GDM1 (cell line): ENCODE data around the gene VWA3B.
"Not testable (repeated sequence)": the region's sequence is repeated elsewhere in the genome, so short reads cannot be mapped to it uniquely, and the experiment has no call there.

Experiments
- DNase-seq: peaks from one replicate; lab custom pipeline; 2025; lab: John Stamatoyannopoulos, UW

Gene VWA3B

DNA sequence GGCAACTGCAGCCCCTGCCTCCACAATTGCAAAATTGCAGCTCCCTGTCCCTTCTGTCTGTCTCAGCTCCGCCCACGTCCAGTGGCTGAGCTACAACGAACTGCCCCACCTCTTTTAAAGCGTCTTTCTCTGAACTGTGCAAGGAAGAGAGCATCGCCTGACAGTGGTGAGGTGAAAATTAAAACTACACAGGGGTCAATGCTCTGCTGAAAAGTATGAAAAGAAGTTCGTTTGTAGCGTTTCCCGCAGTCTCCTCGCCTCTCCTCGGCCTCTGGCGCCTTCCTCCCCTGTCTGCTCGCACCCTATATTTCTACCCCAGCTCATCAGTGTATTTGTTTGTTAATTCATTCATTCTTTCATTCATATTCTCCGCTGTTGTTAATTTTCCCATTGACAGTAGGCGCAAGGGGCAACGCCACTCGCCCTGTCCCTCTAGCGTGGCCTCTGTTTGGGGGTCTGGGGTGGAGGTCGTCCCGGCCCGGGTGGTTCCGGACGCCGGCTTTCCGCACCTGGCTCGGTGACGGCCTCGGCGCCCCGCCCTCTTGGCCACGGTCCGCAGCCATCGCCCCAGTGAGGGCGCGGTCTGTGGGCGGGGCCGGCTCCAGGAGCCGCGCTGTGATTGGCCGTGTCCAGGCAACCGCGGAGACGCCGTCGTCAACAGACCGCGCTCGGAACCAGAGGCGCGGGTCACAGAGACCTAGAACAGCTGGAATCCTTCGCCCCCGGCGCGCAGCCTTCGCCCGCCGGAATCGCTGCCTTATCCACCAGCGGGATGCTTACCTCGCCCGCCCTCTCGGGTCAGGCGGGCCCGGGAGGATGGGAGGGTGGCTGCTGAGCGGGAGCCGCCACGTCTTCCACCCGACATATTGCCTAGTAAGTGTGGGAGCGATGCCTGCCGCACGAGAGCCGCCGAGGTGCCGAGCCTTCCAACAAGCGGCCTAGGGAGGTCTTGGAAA, at the start of gene VWA3B:
VWA3B (plus strand) TSS at position 677 of the 956 bp plus-strand sequence. CDS start 5,926 bp downstream, outside the sequence.
- DNase-seq, result no peak

DNA sequence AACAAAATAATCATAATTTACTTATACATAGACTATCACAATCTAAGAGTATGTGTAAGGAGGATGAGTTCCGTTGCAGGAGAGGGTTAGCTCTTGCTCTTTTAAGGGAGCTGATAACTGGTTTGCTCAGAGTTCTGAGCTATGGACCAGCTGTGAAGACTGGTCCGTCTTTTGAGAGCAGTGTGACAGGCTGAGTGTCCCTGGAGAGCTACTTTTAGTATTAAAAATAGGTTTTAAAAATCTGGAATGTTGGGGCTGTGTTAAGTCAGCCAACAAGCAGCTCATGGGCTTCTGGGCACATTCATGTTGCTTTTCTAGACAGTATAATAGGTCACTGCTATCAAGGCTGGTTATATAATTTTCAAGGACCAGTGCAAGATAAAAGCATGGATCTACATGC, 49.8 kb upstream of the VWA3B start:
- no peak for DNase-seq

DNA sequence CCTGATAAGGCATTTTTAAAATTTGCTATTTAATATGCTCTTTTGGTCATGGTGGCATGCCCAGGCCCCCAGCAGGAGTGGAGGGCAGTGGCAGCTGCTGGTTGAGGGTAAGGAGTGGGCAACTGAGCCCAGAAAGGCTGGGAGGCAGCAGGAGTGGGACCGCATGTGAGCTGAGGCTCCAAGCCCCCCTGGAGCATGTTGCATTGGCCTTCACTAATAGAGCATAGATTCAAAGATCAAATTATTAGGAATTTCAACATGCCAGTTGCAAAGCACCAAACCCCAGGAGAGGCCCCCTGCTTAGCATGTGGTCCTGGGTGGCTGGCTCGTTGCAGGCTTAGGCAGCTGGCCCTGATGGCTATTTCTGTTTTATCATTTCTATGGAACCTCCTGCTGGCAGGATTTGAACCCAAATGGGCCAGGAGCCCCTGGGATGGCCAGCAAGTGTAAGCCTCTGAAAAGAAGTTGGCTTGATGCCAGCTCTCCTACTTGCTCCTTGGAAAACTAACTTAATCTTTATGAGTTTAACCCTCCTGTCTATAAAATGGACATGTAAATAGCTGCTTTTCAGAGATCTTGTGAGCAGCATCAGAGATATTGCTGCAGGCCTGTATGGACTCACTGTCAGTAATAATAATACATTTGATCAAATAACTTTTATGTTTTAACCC, 49.2 kb upstream of the VWA3B start:
- DNase-seq, result no peak

GRCh38 chr2:98039085-98039756, 47.7 kb upstream of the VWA3B start:
- no peak for DNase-seq

GRCh38 chr2:98040331-98040939, 46.5 kb upstream of the VWA3B start:
- no peak for DNase-seq

- no peak for DNase-seq
Observed at GRCh38 chr2:98043101-98043500, 43.9 kb upstream of the VWA3B start.

- not testable (repeated sequence) for DNase-seq
Observed at GRCh38 chr2:98044730-98045129, 42.2 kb upstream of the VWA3B start.

DNA sequence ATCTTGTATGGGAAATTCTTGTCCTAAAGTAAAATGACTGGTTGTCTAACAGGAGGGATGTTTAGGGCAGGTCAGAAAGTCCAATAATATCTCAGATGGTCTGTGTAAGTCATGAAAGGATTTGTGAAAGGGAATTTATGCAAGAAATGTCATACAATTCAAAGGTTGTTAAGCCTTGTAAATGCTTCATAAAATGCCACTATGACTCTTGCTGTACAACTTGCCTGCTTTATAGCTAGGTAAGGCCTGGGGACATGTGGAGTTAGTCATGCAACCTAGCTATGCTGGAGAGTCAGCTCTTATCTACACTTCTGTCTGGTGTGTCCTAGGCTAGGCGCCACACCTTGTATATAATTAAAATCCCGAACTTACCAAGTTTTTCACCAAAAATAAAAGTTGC, 36.9 kb upstream of the VWA3B start:
- no peak for DNase-seq

DNA sequence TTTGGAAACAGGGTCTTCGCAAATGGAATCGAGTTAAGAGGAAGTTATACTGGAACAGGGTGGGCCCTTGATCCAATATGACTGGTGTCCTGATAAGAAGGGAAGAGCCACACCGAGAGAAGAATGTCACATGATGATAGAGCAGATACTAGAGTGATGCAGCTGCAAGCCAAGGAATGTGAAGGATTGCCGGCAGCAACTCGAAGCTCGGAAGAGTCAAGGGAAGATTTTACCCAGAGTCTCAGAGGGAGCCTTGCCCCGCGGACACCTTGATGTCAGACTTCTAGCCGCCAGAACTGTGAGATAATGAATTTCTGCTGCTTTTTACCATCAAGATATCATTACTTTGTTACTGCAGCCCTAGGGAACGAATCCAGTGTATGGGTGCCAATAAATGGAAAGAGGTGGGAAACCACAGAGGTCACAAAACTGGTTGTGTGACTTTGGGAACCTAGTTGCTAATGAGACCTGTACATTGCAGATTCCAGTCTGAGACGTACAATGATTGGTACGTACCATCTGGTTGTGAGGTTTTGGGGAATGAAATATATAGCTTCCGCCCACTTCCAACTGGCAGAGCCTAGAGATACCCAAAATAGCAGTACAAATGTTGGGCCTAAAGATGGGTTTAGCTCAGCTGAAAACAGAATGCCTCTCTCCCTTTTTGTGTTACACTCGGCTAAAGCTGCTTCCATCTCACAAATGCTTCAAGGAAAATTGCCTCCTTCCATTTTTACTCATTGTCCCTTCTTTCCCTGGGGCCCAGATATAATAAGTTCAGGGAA, 28.6 kb upstream of the VWA3B start:
- no peak for DNase-seq

DNA sequence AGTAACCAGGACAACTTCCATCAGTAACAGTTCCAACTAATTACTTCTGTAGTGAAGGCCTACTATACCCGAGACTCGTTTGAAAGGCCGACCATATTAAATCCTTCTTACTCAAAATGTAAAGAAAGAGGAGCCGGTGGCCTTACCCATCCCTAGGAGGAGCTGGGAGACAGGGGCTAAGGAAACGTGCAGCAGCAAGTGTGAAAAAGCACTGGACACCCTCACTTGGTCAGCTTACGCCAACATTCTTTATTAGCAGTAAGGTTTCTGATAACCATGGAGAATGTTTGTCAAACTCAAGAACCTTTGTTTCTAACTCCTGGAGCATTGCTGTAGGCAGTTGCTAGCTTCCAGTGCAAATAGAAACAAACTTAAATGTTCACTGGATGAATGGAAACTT, 26.7 kb upstream of the VWA3B start:
- no peak for DNase-seq

DNA sequence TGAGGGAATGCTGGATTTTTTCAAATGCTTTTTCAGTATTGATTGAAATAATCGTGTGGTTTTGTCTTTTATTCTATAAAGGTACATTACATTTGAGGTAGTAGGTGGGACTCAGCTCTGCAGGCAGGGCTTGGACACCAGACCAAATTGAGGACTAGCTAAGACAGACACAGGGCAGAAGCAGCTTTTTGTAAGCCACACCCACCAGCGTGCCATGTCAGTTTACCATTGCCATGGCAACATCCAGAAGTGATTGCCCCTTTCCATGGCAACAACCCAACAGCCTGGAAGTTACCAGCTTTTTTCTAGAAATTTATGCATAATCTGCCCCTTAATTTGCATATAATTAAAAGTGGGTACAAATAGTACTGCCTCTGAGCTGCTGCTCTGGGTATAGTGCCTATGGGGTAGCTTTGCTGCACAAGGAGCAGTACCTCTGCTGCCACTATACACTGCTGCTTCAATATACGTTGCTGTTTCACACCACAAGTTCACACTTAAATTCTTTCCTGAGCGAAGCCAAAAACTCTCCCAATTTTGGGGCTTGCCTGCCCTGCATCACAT, 23.6 kb upstream of the VWA3B start:
- DNase-seq, result no peak

GRCh38 chr2:98065808-98066207, 21.2 kb upstream of the VWA3B start:
- no peak for DNase-seq

DNA sequence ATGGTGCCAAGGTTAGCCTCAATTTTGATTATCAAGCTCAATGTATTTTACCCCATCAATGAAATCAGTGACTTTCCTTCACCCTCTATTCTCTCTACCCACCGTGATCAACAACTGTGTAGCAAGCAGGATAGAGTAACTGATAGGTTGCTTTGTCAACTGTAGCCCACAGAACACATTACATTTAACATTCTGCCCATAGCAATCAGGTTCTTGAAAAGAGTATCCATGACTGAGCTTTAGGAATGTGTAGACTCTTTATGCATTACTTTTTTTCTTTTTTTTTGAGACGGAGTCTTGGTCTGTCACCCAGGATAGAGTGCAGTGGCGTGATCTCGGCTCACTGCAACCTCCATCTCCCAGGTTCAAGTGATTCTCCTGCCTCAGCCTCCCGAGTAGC, 19.8 kb upstream of the VWA3B start:
- no peak for DNase-seq

GRCh38 chr2:98070081-98070480, 16.9 kb upstream of the VWA3B start:
- DNase-seq, result no peak

DNA sequence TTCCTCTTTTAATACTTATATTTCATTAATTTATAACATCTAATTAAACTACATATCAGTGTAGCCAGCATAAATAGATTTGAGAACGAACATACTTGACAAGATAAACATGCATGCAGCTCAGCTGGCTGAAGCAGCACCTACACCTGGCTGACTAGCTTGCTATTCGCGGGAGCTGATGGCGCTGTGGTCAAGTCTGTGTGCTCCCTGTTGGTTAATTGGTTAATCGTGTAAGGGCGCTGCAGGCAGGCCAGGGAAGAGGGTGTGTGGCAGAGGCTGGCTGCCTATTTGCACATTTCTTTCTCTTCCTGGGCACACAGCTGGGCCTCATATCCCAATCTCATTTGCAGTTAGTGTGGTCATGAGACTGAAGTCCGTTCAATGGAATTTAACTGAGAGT, 14.5 kb upstream of the VWA3B start:
- no peak for DNase-seq

DNA sequence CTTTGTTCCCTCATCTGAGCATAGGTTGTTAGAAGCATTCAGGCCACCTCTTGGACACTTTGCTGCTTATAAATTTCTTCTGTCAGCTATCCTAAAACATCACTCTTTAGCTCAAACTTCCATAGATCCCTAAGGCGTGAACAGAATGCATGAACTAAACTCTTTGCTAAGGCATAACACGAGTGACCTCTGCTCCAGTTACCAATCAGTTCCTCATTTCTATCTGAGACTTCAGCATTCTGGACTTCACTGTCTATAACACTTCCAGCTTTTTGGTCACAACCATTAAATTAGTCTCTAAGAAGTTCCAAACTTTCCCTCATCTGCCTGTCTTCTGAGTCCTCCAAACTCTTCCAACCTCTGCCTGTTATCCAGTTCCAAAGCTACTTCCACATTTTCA, 8.3 kb upstream of the VWA3B start:
- DNase-seq, result no peak

- no peak for DNase-seq
Observed at GRCh38 chr2:98084151-98084868, 2.7 kb upstream of the VWA3B start.

DNA sequence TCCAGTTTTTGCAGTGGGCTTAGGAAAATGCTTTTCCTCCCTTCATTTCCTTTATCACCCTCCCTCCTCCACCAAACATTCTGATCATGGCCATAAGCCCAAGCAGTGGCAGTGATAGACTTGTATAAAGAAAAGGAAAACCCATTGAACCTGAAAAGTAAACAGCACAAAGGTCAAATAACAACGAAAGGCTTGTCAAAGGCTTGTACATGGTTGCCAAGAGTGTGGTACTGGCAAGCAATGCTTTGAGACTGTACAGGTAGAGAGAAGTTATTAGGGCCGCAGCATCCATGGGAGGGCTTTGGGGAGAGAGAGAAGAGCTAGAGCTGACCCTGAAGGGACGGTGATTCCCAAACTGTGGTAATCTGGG, 2.1 kb upstream of the VWA3B start:
- no peak for DNase-seq

DNA sequence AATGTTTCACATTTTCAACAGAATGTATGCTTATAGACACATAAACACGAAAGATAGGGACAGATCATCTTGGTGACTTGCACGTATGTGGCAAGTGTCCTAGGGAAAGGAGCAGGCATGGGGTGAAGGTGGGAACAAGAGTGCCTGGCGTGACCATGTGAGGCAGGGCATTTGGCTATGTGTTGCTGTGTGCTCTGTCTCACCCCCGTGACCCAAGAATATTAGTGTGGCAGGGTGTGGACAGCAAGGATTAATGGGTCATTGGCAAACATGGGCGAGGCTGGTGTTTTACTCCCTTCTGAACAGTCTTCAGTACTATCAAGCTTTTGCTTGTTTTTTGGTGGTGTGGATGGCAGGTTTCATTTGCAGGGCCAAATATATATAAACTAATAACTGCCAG, 1.3 kb upstream of the VWA3B start:
- DNase-seq, result no peak

DNA sequence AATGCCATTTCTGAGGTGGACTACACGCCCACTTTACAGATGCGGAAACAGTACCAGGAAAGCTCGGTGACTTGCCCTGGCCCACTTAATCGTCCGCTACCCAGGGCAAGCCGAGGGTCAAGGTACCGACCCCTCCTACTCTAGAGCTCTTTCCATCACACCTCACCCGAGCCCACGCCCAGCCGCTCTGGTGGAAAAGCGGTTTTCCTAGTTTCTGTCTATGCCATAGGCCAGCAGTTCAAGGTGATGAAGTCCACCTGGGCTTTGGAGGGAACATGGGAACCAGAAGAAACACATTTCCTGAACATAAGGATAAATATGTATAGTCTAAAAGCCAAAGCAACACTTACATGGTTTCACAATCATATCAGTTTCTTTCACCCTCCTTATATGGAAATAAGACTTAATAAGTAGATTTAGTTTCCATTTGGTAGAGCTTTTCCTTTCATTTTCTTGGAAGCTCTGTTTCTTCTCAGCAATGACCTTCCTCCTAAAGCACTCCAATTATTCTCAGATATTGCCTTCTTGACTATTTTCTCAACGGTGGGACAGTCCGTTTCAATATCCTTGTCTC, 567 bp downstream of the VWA3B start:
- no peak for DNase-seq
